Measurements from ENCODE around the gene RTP5.
"Not testable (repeated sequence)": the region's sequence is repeated elsewhere in the genome, so short reads cannot be mapped to it uniquely, and the experiment has no call there.

RTP5 gene

GRCh38 chr2:241904011-241904718 is 34.6 kb downstream of the RTP5 start:
- no peak for DNase-seq

DNA sequence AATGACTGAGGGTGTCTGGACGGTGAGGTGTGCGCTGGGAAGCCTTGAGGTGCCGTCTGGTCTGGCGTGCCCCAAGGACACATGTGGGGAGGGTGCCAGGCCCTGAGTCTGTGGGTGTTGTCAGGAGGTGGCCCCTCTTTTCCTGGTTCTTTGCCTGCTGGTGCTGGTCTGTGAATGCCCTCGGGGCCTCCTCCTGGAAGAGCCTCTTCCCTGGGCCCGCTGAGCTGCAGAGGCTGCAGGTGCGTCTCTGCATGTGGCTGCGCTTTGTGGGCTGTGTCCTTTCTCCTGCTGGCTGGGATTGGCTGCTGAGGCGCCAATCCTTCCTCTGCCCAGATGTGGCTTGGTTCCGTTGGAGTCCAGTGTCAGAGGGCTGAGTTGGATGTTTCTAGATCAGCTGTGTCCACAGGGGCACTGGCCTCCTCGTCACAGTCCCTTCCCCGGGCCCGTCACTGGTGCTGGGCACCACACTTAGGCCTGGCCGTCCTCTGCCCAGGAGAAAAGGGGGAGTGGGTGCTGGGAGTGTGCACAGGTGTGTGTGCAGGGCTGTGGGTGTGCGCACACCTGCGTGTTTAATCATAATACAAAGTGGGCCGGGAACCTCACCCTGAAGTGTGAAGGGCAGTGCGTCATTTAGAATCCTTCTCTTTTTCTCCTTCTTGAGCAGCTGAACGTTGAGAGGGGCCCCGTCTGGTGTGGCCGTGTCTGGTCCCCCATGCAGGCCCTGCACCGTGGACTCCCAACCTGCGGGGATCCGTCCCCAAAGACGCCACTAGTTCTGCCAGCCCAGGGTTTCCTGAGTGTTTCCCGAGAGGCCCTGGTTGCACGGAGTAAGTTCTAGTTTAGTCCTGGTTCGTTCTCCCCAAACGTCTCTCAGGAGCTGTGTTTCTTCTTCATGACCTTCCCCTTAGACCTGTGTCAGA is 35.5 kb downstream of the RTP5 start:
- no peak for DNase-seq

GRCh38 chr2:241905716-241906377 is 36.3 kb downstream of the RTP5 start:
- DNase-seq, result no peak

DNA sequence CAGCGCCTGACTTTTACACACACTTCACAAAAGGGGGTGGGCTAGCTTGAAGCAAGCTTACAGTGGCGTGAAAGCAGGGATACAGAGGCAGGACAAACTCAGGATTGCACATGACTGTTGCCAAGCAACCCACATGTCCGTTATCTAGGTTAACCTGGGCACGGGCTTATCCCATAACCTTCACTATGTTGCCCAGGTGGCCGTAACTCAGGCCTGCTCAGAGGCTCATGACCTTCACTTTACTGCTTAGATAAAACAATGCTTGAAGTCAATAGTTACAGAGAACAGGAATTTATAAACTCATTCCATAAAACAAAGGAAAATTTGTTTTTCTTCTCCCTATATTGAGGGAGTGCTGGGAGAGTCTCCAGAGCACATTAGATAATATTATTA is 36.8 kb downstream of the RTP5 start:
- not testable (repeated sequence) for DNase-seq

DNA sequence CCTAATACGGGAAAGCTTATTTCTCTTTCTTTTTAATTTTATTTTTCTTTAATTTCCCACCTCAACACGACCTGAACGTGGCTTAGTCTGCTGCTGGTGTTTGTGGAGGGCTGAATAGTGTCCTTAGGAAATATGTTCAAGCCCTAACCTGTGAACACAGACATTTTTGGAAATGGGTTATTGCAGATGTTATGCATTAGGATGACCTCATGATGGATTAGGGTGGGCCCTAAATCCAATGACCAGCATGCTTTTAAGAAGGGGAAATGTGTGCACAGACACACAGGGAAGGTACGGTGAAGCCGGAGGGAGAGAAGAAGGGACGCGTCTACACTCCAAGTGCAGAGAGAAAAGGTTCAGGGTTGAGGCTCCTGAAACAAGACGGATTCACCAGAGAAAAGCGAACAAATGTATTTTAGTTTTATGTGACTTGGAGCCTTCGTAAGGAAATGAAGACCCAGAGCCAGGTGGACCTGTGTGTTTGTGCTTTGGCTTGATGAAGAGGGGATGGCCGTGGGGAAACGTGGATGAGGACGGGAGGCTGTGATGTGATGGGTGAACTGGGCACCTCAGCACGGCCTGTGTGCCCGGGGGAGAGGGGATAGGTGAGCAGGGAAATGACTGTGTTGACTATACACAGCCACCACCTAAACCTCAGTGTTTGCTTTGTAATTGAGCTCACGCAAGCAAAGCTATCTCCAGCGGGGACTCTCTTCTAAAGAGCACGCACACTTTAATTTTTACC is 37.5 kb downstream of the RTP5 start:
- DNase-seq, result no peak

DNA sequence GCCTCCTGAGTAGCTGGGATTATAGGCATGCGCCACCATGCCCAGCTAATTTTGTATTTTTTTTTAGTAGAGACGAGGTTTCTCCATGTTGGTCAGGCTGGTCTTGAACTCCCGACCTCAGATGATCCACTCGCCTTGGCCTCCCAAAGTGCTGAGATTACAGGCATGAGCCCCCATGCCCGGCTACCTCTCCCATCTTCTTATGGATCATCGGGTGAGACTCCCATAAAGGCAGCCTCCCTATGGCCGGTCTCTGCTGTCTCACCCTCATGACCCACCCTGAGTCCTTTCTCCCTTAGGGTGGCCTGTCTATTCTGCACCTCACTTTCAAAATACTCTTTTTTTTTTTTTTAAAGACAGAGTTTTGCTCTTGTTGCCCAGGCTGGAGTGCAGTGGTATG is 38.3 kb downstream of the RTP5 start:
- not testable (repeated sequence) for DNase-seq

DNA sequence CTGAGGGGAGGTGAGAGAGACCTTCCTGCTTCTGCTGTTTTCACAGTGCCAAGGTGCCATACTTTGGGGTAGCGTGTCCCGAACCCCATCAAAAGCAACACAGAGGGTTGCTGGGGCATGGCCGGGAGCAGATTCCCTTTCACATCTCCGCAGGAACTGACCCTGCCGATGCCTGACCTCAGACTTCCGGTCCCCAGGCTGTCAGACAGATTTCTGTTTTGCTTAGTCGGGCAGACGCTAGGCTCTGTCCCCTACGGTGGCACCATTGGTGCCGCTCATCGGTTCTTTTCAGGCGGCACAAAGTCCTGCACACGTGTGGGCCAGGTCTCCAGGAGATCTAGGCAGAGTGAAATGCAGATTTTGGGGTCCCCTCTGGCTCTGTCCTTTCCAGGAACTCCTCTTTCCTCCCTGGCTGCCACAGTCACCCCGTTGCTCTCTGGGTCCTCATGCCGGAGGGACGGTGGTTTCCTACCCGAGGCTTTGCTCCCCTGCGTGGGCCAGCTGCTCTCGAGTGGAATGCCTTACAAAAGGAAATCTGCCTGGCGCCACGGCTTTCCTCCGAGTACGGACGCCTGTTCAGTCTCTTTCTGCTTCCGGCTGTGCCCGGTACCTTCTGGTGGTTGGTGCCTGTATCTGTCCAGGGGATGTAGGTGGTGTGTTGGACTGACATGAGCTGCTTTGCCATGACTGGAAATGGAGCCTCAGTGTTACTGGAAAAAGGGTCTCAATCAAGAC is 39.3 kb downstream of the RTP5 start:
- DNase-seq, result no peak

DNA sequence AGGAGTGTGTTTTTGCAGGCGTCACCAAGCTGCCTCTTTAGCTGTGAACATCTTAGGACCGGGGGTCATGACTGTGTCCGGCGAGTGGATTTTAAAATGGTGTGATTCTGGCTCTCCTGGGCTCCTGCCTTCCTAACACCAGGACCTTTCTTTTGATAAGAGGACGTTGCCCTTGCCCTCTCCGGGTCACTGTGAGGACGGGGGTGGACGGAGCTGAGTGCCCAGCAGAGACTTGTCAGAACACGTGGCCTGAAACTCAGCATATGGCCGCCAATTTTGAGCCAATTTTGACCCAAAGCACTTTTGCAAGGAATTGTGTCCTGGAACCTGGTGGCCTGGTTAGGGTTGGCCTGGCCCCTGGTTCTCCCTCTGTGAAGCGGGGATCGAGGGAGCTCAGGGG is 40.2 kb downstream of the RTP5 start:
- no peak for DNase-seq

- no peak for DNase-seq
Measured at GRCh38 chr2:241910604-241911520, 41.3 kb downstream of the RTP5 start.

DNA sequence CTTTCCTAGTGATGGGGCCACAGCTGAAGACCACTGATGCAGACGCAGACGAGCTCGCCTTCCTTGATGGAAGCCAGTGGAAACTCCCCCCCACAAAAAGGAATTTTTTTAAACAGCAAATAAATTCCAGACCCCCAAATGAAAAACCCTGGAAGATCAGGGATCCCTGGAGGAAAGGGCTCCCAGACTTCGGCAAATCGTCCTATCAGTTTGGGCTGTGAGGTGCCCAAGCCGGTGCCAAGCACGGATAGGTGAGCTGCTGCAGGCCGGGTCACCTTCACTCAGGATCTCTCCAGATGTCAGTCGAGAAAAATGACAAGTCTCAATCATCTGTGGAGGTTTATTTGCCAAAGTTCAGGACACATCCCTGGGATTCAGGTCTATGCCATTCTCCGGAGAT is 42.0 kb downstream of the RTP5 start:
- DNase-seq, result no peak

- DNase-seq, result no peak
Measured at GRCh38 chr2:241912021-241912555, 42.6 kb downstream of the RTP5 start.

GRCh38 chr2:241913703-241914102 is 44.2 kb downstream of the RTP5 start:
- DNase-seq, result no peak

- DNase-seq, result no peak
Measured at GRCh38 chr2:241914542-241914941, 45.0 kb downstream of the RTP5 start.

DNA sequence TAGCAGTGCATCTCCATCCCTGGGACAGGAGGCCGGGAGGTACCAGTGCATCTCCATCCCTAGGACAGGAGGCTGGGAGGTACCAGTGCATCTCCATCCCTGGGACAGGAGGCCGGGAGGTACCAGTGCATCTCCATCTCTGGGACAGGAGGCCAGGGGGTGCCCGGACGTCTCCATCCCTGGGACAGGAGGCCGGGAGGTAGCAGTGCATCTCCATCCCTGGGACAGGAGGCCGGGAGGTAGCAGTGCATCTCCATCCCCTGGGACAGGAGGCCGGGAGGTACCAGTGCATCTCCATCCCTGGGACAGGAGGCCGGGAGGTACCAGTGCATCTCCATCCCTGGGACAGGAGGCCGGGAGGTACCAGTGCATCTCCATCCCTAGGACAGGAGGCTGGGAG is 52.1 kb downstream of the RTP5 start:
- not testable (repeated sequence) for DNase-seq

- DNase-seq, result no peak
Measured at GRCh38 chr2:241922411-241922810, 52.9 kb downstream of the RTP5 start.

DNA sequence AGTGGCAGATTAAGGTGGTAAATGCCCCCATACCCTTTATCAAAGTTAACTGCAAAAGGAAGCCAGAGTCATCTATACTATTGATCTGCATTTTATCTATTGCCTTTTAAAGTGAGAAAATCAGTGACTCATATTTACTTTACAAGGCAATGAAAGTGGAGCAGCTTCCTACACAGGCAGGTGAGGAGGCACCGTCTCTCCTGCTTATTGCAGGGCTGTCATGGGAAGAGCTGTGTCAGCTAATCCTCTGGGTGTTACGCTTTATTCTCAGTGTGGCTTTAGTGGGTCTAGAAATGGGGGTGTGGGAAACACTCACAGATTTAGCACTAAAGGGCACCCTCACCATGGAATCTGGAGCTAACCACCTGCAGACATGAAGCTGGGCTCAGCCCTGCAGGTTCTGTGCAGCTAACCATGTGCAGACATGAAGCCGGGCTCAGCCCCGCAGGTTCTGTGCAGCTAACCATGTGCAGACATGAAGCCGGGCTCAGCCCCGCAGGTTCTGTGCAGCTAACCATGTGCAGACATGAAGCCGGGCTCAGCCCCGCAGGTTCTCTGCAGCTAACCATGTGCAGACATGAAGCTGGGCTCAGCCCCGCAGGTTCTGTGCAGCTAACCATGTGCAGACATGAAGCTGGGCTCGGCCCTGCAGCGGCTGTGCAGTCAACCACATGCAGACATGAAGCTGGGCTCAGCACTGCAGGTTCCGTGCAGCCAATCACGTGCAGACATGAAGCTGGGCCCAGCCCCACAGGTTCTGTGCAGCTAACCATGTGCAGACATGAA is 53.5 kb downstream of the RTP5 start:
- DNase-seq, result not testable (repeated sequence)

Data from NCI-H1105 (cell line).